ENCODE results near the gene CHD6. TPM values are rescaled to one million over a fixed set of nuclear protein-coding genes. Genes with fewer than 3 reads are reported as not detected.

The CHD6 gene
- total and polyA plus RNA-seq, 2 of the 13 experiments (the other 11 are each of a cell fraction or from before 2014, with no cell fraction given) = 14.4 to 52.0 TPM

DNA sequence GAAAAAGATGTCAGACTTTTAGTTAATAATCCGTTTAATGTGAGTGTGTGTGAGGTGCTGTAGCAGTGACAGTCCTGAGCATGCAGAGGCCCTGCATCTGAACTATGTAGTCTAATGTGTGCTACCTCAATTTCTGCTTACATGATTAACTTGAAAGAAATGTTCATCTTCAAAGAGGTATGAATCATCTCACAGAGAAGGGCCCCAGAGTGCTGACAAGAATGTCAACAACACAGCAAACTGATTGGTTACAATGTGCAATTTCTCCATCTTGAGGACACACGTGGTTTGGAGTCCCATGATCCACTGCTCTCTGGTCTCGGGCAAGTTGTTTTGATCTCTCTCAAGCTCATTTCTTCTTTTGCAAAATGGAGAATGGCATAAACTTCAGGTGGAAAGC is 189.9 kb downstream of the CHD6 start (continued):
- TF ChIP-seq ZNF781 (CRISPR knock-in tag; IDR thresholded peaks at IDR 0.05; ENCODE audit: borderline replicate concordance, not compliant biosample characterization) (no peak), TAF15 (IDR thresholded peaks at IDR 0.05; ENCODE audit: low read depth, low read length, poor library complexity, severe bottlenecking) (no peak), ZNF331 (CRISPR knock-in tag; IDR thresholded peaks at IDR 0.05) (no peak), ZNF772 (CRISPR knock-in tag; IDR thresholded peaks at IDR 0.05) (no peak), ELF3 (CRISPR knock-in tag; IDR thresholded peaks at IDR 0.05) (no peak), DPF2 (CRISPR knock-in tag; IDR thresholded peaks at IDR 0.05; ENCODE audit: borderline replicate concordance, low read depth) (no peak), ZNF446 (CRISPR knock-in tag; IDR thresholded peaks at IDR 0.05) (no peak), SP4 (CRISPR knock-in tag; IDR thresholded peaks at IDR 0.05) (no peak), EP300 (IDR thresholded peaks at IDR 0.05; ENCODE audit: low read depth in 2 of 2, low read length in 2 of 2) (peak in 1 of 2 experiments; percentile 57; a peak in 1 of 4 replicates), EP300 (CRISPR knock-in tag; IDR thresholded peaks at IDR 0.05; ENCODE audit: borderline replicate concordance) (peak; percentile 41; the same call in 1 of the 2 replicates), CENPX (CRISPR knock-in tag; IDR thresholded peaks at IDR 0.05) (no peak), CBX2 (IDR thresholded peaks at IDR 0.05; ENCODE audit: low read depth, low read length) (no peak), CBX2 (CRISPR knock-in tag; IDR thresholded peaks at IDR 0.05; ENCODE audit: low read depth) (no peak), LCORL (IDR thresholded peaks at IDR 0.05) (no peak), LCORL (CRISPR knock-in tag; IDR thresholded peaks at IDR 0.05) (no peak), NFKB2 (CRISPR knock-in tag; IDR thresholded peaks at IDR 0.05; ENCODE audit: borderline replicate concordance) (no peak), ZNF260 (CRISPR knock-in tag; IDR thresholded peaks at IDR 0.05; ENCODE audit: borderline replicate concordance, low read depth) (no peak), TGIF2 (CRISPR knock-in tag; IDR thresholded peaks at IDR 0.05) (peak; percentile 79; the same call in 1 of the 2 replicates), NCOA2 (CRISPR knock-in tag; IDR thresholded peaks at IDR 0.05) (no peak), HMGA1 (CRISPR knock-in tag; conservative IDR thresholded peaks at IDR 0.05) (no peak), ZNF891 (CRISPR knock-in tag; IDR thresholded peaks at IDR 0.05) (no peak)
- TF ChIP-seq, protein P1, sequence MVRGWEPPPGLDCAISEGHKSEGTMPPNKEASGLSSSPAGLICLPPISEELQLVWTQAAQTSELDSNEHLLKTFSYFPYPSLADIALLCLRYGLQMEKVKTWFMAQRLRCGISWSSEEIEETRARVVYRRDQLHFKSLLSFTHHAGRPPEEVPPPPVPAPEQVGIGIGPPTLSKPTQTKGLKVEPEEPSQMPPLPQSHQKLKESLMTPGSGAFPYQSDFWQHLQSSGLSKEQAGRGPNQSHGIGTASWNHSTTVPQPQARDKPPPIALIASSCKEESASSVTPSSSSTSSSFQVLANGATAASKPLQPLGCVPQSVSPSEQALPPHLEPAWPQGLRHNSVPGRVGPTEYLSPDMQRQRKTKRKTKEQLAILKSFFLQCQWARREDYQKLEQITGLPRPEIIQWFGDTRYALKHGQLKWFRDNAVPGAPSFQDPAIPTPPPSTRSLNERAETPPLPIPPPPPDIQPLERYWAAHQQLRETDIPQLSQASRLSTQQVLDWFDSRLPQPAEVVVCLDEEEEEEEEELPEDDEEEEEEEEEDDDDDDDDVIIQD (CRISPR knock-in tag; IDR thresholded peaks at IDR 0.05; ENCODE audit: low read depth) = peak; percentile 100
- TF ChIP-seq, protein P2, sequence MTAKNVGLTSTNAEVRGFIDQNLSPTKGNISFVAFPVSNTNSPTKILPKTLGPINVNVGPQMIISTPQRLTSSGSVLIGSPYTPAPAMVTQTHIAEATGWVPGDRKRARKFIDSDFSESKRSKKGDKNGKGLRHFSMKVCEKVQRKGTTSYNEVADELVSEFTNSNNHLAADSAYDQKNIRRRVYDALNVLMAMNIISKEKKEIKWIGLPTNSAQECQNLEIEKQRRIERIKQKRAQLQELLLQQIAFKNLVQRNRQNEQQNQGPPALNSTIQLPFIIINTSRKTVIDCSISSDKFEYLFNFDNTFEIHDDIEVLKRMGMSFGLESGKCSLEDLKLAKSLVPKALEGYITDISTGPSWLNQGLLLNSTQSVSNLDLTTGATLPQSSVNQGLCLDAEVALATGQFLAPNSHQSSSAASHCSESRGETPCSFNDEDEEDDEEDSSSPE (CRISPR knock-in tag; IDR thresholded peaks at IDR 0.05) = no peak
- TF ChIP-seq, protein P3, sequence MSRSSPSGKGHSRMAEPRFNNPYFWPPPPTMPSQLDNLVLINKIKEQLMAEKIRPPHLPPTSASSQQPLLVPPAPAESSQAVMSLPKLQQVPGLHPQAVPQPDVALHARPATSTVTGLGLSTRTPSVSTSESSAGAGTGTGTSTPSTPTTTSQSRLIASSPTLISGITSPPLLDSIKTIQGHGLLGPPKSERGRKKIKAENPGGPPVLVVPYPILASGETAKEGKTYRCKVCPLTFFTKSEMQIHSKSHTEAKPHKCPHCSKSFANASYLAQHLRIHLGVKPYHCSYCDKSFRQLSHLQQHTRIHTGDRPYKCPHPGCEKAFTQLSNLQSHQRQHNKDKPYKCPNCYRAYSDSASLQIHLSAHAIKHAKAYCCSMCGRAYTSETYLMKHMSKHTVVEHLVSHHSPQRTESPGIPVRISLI (CRISPR knock-in tag; IDR thresholded peaks at IDR 0.05; ENCODE audit: borderline replicate concordance) = no peak
- TF ChIP-seq, protein P4, sequence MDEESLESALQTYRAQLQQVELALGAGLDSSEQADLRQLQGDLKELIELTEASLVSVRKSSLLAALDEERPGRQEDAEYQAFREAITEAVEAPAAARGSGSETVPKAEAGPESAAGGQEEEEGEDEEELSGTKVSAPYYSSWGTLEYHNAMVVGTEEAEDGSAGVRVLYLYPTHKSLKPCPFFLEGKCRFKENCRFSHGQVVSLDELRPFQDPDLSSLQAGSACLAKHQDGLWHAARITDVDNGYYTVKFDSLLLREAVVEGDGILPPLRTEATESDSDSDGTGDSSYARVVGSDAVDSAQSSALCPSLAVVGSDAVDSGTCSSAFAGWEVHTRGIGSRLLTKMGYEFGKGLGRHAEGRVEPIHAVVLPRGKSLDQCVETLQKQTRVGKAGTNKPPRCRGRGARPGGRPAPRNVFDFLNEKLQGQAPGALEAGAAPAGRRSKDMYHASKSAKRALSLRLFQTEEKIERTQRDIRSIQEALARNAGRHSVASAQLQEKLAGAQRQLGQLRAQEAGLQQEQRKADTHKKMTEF (CRISPR knock-in tag; IDR thresholded peaks at IDR 0.05) = peak; percentile 63; the same call in 1 of the 2 replicates
- TF ChIP-seq, protein P5, sequence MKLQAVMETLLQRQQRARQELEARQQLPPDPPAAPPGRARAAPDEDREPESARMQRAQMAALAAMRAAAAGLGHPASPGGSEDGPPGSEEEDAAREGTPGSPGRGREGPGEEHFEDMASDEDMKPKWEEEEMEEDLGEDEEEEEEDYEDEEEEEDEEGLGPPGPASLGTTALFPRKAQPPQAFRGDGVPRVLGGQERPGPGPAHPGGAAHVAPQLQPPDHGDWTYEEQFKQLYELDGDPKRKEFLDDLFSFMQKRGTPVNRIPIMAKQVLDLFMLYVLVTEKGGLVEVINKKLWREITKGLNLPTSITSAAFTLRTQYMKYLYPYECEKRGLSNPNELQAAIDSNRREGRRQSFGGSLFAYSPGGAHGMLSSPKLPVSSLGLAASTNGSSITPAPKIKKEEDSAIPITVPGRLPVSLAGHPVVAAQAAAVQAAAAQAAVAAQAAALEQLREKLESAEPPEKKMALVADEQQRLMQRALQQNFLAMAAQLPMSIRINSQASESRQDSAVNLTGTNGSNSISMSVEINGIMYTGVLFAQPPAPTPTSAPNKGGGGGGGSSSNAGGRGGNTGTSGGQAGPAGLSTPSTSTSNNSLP (IDR thresholded peaks at IDR 0.05; ENCODE audit: low read depth, low read length) = no peak; the same call in 1 of the 2 replicates

Data from HepG2 (cell line).